SIG-M5 (cell line): ENCODE measurements around the gene NRXN3.

Experiments
- DNase-seq: peaks from one replicate; lab custom pipeline; 2025; lab: John Stamatoyannopoulos, UW

The NRXN3 gene

GRCh38 chr14:79284621-79285020, 1114.4 kb downstream of the NRXN3 start:
- no peak for DNase-seq

- DNase-seq = no peak
Observed at GRCh38 chr14:79285263-79285662, 1115.1 kb downstream of the NRXN3 start.

GRCh38 chr14:79287976-79288375, 1117.8 kb downstream of the NRXN3 start:
- DNase-seq = no peak

GRCh38 chr14:79293482-79294177, 1123.5 kb downstream of the NRXN3 start:
- no peak for DNase-seq

GRCh38 chr14:79294499-79294898, 1124.3 kb downstream of the NRXN3 start:
- DNase-seq = no peak

GRCh38 chr14:79295385-79295784, 1125.2 kb downstream of the NRXN3 start:
- no peak for DNase-seq

GRCh38 chr14:79298373-79298772, 1128.2 kb downstream of the NRXN3 start:
- no peak for DNase-seq

GRCh38 chr14:79299162-79299561, 1129.0 kb downstream of the NRXN3 start:
- DNase-seq = no peak

- DNase-seq = no peak
Observed at GRCh38 chr14:79304279-79304678, 1134.1 kb downstream of the NRXN3 start.

GRCh38 chr14:79306546-79306945, 1136.4 kb downstream of the NRXN3 start:
- no peak for DNase-seq

- DNase-seq = no peak
Observed at GRCh38 chr14:79318371-79318770, 1148.2 kb downstream of the NRXN3 start.

- DNase-seq = no peak
Observed at GRCh38 chr14:79320561-79320960, 1150.4 kb downstream of the NRXN3 start.

GRCh38 chr14:79321070-79321469, 1150.9 kb downstream of the NRXN3 start:
- no peak for DNase-seq

GRCh38 chr14:79325071-79325470, 1154.9 kb downstream of the NRXN3 start:
- no peak for DNase-seq

GRCh38 chr14:79325557-79325956, 1155.4 kb downstream of the NRXN3 start:
- DNase-seq = no peak

- no peak for DNase-seq
Observed at GRCh38 chr14:79328863-79329262, 1158.7 kb downstream of the NRXN3 start.

- DNase-seq = no peak
Observed at GRCh38 chr14:79331830-79332229, 1161.7 kb downstream of the NRXN3 start.

- no peak for DNase-seq
Observed at GRCh38 chr14:79332504-79333197, 1162.5 kb downstream of the NRXN3 start.

- DNase-seq = no peak
Observed at GRCh38 chr14:79333198-79333546, 1163.0 kb downstream of the NRXN3 start.

GRCh38 chr14:79334272-79334671, 1164.1 kb downstream of the NRXN3 start:
- no peak for DNase-seq

GRCh38 chr14:79337761-79338160, 1167.6 kb downstream of the NRXN3 start:
- no peak for DNase-seq

- DNase-seq = no peak
Observed at GRCh38 chr14:79342942-79343341, 1172.8 kb downstream of the NRXN3 start.

- no peak for DNase-seq
Observed at GRCh38 chr14:79351011-79351410, 1180.8 kb downstream of the NRXN3 start.

GRCh38 chr14:79352076-79352630, 1182.0 kb downstream of the NRXN3 start:
- DNase-seq = no peak
